ENCODE measurements around the gene APOBEC3H.

DNA sequence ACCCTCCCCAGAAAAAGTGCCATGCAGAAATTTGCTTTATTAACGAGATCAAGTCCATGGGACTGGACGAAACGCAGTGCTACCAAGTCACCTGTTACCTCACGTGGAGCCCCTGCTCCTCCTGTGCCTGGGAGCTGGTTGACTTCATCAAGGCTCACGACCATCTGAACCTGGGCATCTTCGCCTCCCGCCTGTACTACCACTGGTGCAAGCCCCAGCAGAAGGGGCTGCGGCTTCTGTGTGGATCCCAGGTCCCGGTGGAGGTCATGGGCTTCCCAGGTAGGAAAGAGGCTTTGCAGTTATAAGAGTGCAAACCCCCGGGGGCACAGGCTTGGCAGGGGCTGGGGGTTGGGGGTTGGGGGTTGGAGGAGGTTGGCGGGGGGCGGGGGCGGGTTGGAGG is 4.2 kb downstream of the APOBEC3H start:
- TF ChIP-seq ZNF76 (CRISPR knock-in tag; IDR thresholded peaks at IDR 0.05; ENCODE audit: borderline replicate concordance) (no peak), TAF1 (IDR thresholded peaks at IDR 0.05; ENCODE audit: control insufficient read depth, extremely low read depth, insufficient read depth, low read length, severe bottlenecking) (no peak), GABPA (tag; conservative IDR thresholded peaks at IDR 0.05; ENCODE audit: low read depth) (no peak), CTCF (IDR thresholded peaks at IDR 0.05 in 2 of 3, conservative IDR thresholded peaks at IDR 0.05 in 1 of 3; ENCODE audit: insufficient read depth in 2 of 3, low read depth in 1 of 3, low read length in 3 of 3) (no peak), HES1 (IDR thresholded peaks at IDR 0.05; ENCODE audit: low read depth) (no peak), LEF1 (IDR thresholded peaks at IDR 0.05) (no peak), CEBPB (tag; IDR thresholded peaks at IDR 0.05) (no peak), POLR2AphosphoS5 (IDR thresholded peaks at IDR 0.05; ENCODE audit: control insufficient read depth, insufficient read depth, low read depth, low read length) (no peak), CREM (IDR thresholded peaks at IDR 0.05; ENCODE audit: low read depth) (no peak), ZBTB33 (CRISPR knock-in tag; IDR thresholded peaks at IDR 0.05) (no peak), C11orf30 (IDR thresholded peaks at IDR 0.05; ENCODE audit: low read depth) (no peak), ZNF146 (CRISPR knock-in tag; IDR thresholded peaks at IDR 0.05; ENCODE audit: unreplicated experiment) (no peak), ZBTB7A (IDR thresholded peaks at IDR 0.05; ENCODE audit: borderline replicate concordance, control insufficient read depth, low read depth, low read length) (no peak)

All from K562 (cell line).